ENCODE results near the gene ARID5B.

ARID5B gene

GRCh38 chr10:62085821-62086220 lies 184.3 kb downstream of the ARID5B start:
- DNase-seq (ENCODE audit: extremely low read depth in 1 of 2, low read depth in 1 of 2), result no peak

- no peak for DNase-seq (ENCODE audit: extremely low read depth in 1 of 2, low read depth in 1 of 2)
Observed at GRCh38 chr10:62087329-62087728, 185.8 kb downstream of the ARID5B start.

DNA sequence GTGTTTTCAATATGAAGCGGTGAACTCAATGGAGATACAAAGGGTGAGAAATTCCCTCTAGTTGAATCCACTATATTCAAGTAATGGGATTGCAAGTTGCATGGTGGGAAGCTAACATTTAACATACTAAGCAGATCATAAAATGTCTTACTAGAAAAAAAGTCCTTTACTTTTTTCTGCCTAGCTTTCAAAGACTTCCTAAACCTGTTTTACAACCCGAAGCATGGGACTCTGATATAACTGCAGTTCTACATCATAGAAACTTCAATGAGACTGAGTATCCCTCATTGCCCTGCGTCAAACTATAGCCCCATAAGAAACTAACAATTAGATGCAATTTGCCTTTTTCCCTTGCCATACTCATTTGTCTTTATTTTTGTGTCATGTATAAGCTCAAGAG lies 187.3 kb downstream of the ARID5B start:
- no peak for DNase-seq (ENCODE audit: extremely low read depth in 1 of 2, low read depth in 1 of 2)

DNA sequence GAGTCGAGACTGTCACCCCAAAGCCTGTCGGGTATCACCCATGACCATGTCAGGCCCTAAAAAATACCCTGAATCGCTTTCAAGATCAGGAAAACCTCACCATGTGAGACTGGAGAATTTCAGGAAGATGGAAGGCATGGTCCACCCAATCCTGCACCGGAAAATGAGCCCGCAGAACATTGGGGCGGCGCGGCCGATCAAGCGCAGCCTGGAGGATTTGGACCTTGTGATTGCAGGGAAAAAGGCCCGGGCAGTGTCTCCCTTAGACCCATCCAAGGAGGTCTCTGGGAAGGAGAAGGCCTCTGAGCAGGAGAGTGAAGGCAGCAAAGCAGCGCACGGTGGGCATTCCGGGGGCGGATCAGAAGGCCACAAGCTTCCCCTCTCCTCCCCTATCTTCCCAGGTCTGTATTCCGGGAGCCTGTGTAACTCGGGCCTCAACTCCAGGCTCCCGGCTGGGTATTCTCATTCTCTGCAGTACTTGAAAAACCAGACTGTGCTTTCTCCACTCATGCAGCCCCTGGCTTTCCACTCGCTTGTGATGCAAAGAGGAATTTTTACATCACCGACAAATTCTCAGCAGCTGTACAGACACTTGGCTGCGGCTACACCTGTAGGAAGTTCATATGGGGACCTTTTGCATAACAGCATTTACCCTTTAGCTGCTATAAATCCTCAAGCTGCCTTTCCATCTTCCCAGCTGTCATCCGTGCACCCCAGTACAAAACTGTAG lies 191.0 kb downstream of the ARID5B start:
- DNase-seq (ENCODE audit: extremely low read depth in 1 of 2, low read depth in 1 of 2), result no peak

- DNase-seq (ENCODE audit: extremely low read depth in 1 of 2, low read depth in 1 of 2), result no peak
Observed at GRCh38 chr10:62093863-62094291, 192.4 kb downstream of the ARID5B start.

GRCh38 chr10:62095181-62096122 lies 194.0 kb downstream of the ARID5B start:
- DNase-seq (ENCODE audit: extremely low read depth in 1 of 2, low read depth in 1 of 2), result no peak

DNA sequence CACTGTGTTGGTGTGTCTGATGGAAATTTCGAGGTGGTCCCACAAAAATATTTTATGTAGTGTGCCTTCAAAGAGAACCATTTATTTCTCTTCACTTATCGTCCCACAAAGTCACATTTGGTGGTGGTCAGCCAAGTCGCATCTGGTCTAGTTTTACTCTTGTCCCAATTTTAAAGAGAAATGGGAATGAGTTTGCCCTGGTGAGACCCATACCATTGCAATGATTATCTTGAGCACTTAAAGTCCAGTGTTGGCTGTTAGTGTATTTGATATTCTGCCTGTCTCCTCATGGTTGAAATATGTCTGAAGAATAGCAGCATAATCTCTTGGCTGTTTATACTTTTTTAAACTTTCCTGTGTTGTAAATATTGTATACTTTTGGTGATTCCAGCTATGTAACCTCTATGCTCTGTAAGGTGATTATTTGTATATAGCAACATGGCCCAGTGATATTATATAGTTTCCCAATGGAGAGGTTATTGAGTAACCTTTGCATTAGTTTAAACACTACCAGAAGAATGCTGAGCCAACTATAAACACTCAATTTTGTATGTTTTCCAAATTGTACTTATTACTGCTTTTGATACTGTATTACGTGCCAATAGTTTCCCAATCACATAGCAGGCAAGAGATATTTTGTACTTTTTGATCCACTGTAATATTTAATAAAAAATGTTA lies 194.9 kb downstream of the ARID5B start:
- no peak for DNase-seq (ENCODE audit: extremely low read depth in 1 of 2, low read depth in 1 of 2)

- no peak for DNase-seq (ENCODE audit: extremely low read depth in 1 of 2, low read depth in 1 of 2)
Observed at GRCh38 chr10:62098278-62099121, 197.0 kb downstream of the ARID5B start.

DNA sequence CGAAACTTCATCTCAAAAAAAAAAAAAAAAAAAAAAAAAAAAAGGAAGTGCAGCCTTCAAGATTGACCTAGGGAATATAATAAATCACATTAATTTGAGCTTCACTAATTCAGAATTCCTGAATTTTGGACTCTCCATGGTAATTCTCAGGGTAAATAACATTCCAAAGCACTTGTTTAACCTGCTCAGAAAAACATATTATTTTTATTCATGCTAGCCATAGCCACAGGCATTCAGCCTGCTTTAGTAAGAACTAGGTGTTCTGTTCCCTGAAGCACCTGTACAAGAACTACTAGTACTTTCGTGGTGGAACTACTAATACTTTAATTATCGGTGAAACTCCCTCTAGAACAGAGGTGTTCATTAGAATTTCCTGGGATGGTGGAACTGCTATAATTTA lies 197.8 kb downstream of the ARID5B start:
- DNase-seq (ENCODE audit: extremely low read depth in 1 of 2, low read depth in 1 of 2), result no peak

GRCh38 chr10:62103857-62104256 lies 202.4 kb downstream of the ARID5B start:
- no peak for DNase-seq (ENCODE audit: extremely low read depth in 1 of 2, low read depth in 1 of 2)

GRCh38 chr10:62106929-62107519 lies 205.5 kb downstream of the ARID5B start:
- no peak for DNase-seq (ENCODE audit: extremely low read depth in 1 of 2, low read depth in 1 of 2)

DNA sequence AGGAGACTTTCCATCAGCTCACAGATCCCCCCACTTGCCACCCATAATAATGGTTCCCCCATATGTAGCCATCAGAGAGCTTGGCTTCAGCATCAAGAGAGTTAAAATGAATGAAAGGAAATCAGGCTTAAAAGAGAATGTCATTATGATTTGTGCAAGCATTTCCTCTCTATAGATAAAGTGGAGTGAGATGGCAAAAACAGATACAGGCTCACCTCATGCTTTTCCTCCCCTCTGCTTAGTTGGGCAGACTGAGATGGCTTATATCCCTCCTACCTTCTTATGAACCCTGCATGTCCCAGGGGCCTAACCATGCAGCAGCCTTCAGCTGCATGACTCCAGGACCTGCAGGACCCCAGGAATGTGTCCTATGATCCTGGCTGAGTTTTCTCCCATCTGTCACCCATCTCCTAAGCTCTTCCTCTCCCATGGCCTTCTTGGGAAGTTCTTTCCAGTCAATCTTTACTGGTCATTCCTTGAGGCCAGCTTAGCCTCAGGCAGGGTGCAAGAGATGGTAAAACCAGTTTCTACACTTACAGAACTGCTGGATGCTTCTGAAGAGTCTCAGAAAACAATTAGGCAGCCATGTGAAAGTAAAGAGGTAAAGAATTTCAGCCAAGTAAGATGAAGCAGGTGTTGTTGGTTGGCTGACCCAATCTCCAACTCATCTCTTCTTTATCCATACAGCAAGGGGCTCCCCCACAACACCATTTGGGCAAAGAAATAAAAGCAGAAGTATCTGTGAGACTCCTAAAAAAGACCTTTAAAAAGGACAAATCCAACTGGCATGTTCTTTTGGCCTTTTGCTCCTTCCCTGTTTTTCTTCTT lies 207.5 kb downstream of the ARID5B start:
- no peak for DNase-seq (ENCODE audit: extremely low read depth in 1 of 2, low read depth in 1 of 2)

DNA sequence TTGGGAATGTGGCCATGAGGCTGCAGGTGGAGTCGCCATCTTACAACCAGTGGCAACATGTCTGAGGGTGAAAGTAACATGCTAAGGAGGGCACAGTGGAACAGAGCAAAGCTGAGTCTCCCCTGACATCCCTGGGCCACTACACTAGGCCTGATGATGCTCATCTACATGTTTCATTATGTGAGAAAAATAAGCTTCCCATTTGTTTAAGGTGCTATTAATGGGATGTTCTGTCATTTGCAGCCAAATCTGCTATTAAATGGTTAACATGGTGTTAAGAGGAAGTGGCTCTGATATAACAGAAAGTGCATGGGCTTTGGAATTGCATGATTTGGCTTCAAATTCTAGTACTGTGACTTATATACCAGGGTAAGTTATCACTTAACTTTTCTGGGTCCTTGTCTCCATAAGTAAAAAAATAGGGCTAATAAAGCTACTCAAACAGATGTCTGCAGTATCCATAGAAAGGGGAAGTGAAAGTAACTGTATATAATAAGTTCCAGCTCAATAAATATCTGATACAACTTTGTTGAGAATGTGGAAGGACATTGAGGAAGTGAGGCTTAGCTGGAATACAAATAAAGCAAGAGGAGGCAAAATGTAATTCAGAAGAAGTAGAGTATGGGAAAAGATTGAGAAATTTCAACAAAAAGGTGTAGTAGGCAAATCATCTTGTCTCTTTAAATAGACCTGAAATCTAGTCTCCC lies 208.2 kb downstream of the ARID5B start:
- no peak for DNase-seq (ENCODE audit: extremely low read depth in 1 of 2, low read depth in 1 of 2)

DNA sequence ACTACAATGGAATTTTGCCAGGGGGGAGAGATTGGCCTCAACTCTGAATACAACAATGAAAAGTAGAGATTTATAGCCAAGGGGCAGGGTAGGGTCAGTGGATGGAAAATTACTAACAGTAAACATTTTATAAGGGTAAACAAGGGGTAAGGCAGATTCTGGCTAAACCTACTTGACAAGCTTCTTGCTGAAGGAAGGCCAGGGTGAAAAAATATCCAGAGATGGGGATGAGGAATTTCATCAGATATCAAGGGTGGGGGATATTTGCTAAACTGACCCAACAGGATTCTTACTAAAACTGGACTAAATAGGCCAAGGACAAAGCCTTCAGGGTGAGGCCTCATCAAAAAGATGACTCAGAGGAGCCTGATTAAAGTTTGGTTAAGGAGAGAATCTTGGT lies 210.8 kb downstream of the ARID5B start:
- DNase-seq (ENCODE audit: extremely low read depth in 1 of 2, low read depth in 1 of 2), result no peak

DNA sequence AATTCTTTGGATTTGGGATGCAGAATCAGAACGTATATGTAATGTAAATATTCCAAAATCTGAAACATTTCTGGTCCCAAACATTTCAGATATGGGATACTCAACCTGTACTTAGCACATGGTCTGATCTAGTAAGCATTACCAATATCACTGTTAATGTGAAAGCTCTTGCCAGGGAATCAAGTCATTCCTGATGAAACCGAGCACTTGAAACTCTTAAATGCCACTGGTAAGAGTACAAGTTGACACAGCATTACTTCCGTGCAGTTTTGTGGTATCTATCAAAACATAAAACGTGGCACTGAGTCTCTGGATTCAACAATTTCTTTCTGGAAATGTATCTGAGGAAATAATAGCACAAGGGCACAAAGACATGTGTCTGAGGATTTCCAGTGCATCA lies 211.5 kb downstream of the ARID5B start:
- no peak for DNase-seq (ENCODE audit: extremely low read depth in 1 of 2, low read depth in 1 of 2)

DNA sequence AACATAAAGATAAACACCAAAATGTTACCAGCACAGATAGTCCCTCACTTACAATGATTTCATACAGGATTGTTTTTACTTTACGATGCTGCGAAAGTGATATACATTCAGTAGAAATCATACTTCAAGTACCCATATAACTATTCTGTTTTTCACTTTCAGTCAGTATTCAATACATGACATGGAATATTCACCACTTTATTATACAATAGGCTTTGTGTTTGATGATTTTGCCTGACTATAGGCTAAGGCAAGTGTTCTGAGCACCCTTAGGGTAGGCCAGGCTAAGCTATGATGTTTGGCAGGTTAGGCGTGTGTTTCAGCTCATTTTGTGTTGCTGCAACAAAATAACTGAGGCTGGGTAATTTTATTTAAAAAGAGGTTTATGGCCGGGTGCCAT lies 212.2 kb downstream of the ARID5B start:
- no peak for DNase-seq (ENCODE audit: extremely low read depth in 1 of 2, low read depth in 1 of 2)

DNA sequence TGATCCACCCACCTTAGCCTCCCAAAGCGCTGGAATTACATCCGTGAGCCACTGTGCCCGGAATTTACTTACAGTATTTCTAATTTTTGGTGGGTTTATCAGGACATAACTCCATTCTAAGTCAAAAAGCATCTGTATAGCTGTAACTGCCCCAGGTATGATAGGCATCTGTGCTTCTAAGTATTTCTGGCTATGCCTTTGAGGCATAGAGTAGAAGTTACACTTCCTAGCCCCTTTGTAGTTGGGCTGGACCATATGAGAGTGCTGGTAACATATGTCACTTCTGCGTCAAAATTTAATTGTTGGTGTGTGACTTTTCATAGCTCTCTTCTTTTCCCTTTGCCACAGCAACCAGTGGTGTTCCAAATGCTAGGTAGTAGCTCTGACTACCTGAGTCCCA lies 213.8 kb downstream of the ARID5B start:
- DNase-seq (ENCODE audit: extremely low read depth in 1 of 2, low read depth in 1 of 2), result no peak

DNA sequence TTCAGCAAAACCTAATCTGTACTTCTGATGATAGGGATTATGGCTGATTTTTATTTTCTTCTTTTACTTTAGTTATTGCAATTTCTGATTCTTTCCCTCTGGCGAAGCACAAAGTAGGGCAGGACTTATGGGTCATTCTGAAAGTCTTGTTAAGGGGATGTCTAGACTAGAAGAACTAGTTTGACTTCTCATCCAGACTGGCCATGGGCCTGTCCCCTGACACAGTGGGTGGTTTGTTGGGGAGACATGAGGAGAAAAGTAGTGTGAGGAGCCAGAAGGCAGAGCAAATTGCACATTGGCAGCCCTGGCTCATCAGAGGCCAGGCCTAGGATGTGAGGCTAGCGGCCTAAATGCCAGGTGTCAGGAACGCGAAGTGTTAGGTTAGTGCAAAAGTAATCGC lies 214.3 kb downstream of the ARID5B start:
- no peak for DNase-seq (ENCODE audit: extremely low read depth in 1 of 2, low read depth in 1 of 2)

DNA sequence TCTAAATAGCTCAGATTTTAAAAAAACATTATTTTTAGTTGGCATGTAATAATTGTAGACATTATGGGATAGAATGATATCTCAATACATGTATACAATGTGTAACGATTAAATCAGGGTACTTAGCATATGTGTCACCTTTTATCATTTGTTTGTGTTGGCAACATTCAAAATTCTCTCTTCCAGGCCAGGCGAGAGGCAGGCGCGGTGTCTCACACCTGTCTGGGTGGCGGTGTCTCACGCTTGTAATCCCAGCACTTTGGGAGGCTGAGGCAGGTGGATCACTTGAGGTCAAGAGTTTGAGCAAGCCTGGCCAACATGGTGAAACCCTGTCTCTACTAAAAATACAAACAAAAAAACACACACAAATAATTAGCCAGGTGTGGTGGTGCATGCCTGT lies 215.4 kb downstream of the ARID5B start:
- DNase-seq (ENCODE audit: extremely low read depth in 1 of 2, low read depth in 1 of 2), result no peak
